Measurements from ENCODE around the gene UGT3A1.

DNA sequence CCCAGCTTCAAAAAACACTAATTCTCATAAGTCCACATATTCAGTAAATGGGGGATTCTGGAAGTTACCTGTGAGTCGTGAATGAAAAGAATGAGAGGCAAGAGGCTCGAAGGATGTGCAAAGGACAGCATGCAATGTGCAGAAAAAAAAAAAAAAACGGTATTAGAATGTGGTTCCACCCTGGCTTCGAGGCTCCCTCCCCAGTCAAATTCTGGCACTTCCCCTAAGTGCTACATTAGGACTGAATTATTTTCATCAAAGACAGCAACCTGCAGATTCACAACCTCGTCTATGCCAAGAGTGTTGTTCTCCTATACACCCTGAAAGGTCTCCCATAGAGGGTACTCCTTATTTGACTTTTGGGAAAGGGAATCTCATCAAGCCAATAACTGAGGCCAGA, 69.3 kb downstream of the UGT3A1 start:
- TF ChIP-seq FOXJ3 (CRISPR knock-in tag; IDR thresholded peaks at IDR 0.05) (no peak), MAX (IDR thresholded peaks at IDR 0.05; ENCODE audit: low read depth) (no peak), RAD21 (IDR thresholded peaks at IDR 0.05; ENCODE audit: low read length) (no peak), EP300 (IDR thresholded peaks at IDR 0.05; ENCODE audit: borderline replicate concordance in 1 of 2, low read depth in 1 of 2, low read length in 1 of 2) (no peak), CHD2 (IDR thresholded peaks at IDR 0.05; ENCODE audit: low read length, partially characterized antibody) (no peak), YY1 (IDR thresholded peaks at IDR 0.05; ENCODE audit: low read depth) (no peak), JUND (IDR thresholded peaks at IDR 0.05) (no peak), NRF1 (IDR thresholded peaks at IDR 0.05; ENCODE audit: low read depth, low read length) (no peak), SIN3A (IDR thresholded peaks at IDR 0.05; ENCODE audit: borderline replicate concordance, low read depth, low read length) (no peak), POLR2AphosphoS5 (IDR thresholded peaks at IDR 0.05; ENCODE audit: low read depth, low read length) (no peak), MXI1 (IDR thresholded peaks at IDR 0.05; ENCODE audit: low read depth, low read length) (no peak), NFIC (IDR thresholded peaks at IDR 0.05; ENCODE audit: borderline replicate concordance) (no peak)
- TF ChIP-seq, protein P1, sequence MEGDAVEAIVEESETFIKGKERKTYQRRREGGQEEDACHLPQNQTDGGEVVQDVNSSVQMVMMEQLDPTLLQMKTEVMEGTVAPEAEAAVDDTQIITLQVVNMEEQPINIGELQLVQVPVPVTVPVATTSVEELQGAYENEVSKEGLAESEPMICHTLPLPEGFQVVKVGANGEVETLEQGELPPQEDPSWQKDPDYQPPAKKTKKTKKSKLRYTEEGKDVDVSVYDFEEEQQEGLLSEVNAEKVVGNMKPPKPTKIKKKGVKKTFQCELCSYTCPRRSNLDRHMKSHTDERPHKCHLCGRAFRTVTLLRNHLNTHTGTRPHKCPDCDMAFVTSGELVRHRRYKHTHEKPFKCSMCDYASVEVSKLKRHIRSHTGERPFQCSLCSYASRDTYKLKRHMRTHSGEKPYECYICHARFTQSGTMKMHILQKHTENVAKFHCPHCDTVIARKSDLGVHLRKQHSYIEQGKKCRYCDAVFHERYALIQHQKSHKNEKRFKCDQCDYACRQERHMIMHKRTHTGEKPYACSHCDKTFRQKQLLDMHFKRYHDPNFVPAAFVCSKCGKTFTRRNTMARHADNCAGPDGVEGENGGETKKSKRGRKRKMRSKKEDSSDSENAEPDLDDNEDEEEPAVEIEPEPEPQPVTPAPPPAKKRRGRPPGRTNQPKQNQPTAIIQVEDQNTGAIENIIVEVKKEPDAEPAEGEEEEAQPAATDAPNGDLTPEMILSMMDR (IDR thresholded peaks at IDR 0.05), result no peak
